Trophoblast cell (in vitro differentiated cells and primary cell): ENCODE data around the gene L3HYPDH.

Source experiments
- DNase-seq, 2 donors: peaks; one replicate each; pipeline ENCODE4 v3.0.0-alpha.2; 2016
- H2AFZ ChIP-seq: 2 replicates; pipeline ENCODE4 v1.6.1; 2013; ENCODE audit warnings: low read length, moderate library complexity, mild to moderate bottlenecking; ENCODE audit not compliant: insufficient read depth, poor library complexity
- H2AK5ac ChIP-seq: 2 replicates; pipeline ENCODE4 v1.6.1; 2013; ENCODE audit warnings: mild to moderate bottlenecking, low read length
- H2BK120ac ChIP-seq: 2 replicates; pipeline ENCODE4 v1.6.1; 2013; ENCODE audit warnings: low read length, mild to moderate bottlenecking, moderate library complexity; ENCODE audit not compliant: insufficient read depth, poor library complexity
- H2BK12ac ChIP-seq: 2 replicates; pipeline ENCODE4 v1.6.1; 2013; ENCODE audit warnings: mild to moderate bottlenecking, low read length, moderate library complexity
- H2BK5ac ChIP-seq: 2 replicates; pipeline ENCODE4 v1.6.1; 2013; ENCODE audit warnings: low read length, low read depth, moderate library complexity, mild to moderate bottlenecking; ENCODE audit not compliant: poor library complexity
- H3K14ac ChIP-seq: 2 replicates; pipeline ENCODE4 v1.6.1; 2013; ENCODE audit warnings: mild to moderate bottlenecking, low read length
- H3K18ac ChIP-seq: 2 replicates; pipeline ENCODE4 v1.6.1; 2013; ENCODE audit warnings: mild to moderate bottlenecking, low read length
- H3K23ac ChIP-seq: 2 replicates; pipeline ENCODE4 v1.6.1; 2013; ENCODE audit warnings: low read length
- H3K27ac ChIP-seq: 2 replicates; pipeline ENCODE4 v1.5.1; 2013; ENCODE audit warnings: low read depth, mild to moderate bottlenecking, inconsistent platforms, low read length, moderate library complexity
- H3K27me3 ChIP-seq: 2 replicates; pipeline ENCODE4 v1.6.1; 2013; ENCODE audit warnings: inconsistent platforms, mild to moderate bottlenecking, low read length, moderate library complexity; ENCODE audit not compliant: insufficient read depth
- H3K36me3 ChIP-seq, 2 experiments: 1 replicate in 1 of 2; 2 replicates in 1 of 2; pipeline ENCODE4 v1.6.1; 2013; ENCODE audit warnings: low read length in 2 of 2, mild to moderate bottlenecking in 2 of 2, moderate library complexity in 1 of 2; ENCODE audit not compliant: insufficient read depth in 2 of 2, control insufficient read depth in 1 of 2
- H3K4ac ChIP-seq: 2 replicates; pipeline ENCODE4 v1.6.1; 2013; ENCODE audit warnings: low read depth, mild to moderate bottlenecking, low read length, moderate library complexity
- H3K4me1 ChIP-seq, 2 experiments: 1 replicate in 1 of 2; 2 replicates in 1 of 2; pipeline ENCODE4 v1.6.1; 2013; ENCODE audit warnings: low read length in 2 of 2, mild to moderate bottlenecking in 2 of 2, moderate library complexity in 1 of 2; ENCODE audit not compliant: insufficient read depth in 2 of 2, control insufficient read depth in 1 of 2
- H3K4me2 ChIP-seq: 2 replicates; pipeline ENCODE4 v1.6.1; 2013; ENCODE audit warnings: inconsistent platforms, mild to moderate bottlenecking, low read length, moderate library complexity
- H3K4me3 ChIP-seq: 2 replicates; pipeline ENCODE4 v1.5.1; 2013; ENCODE audit warnings: mild to moderate bottlenecking, low read depth, low read length, inconsistent platforms
- H3K79me1 ChIP-seq: one replicate; pipeline ENCODE4 v1.6.1; 2013; ENCODE audit warnings: low read length
- H3K79me2 ChIP-seq: 2 replicates; pipeline ENCODE4 v1.6.1; 2013; ENCODE audit warnings: low read length, mild to moderate bottlenecking; ENCODE audit not compliant: control insufficient read depth, insufficient read depth, poor library complexity
- H3K9ac ChIP-seq: 2 replicates; pipeline ENCODE4 v1.6.1; 2013; ENCODE audit warnings: mild to moderate bottlenecking, low read length
- H3K9me3 ChIP-seq: 2 replicates; pipeline ENCODE4 v1.6.1; 2013; ENCODE audit warnings: low read depth, mild to moderate bottlenecking, control low read depth, inconsistent platforms, low read length; ENCODE audit not compliant: insufficient read depth
- H4K12ac ChIP-seq: 2 replicates; pipeline ENCODE4 v1.6.1; 2013; ENCODE audit warnings: low read depth, mild to moderate bottlenecking, low read length, moderate library complexity
- H4K8ac ChIP-seq: 2 replicates; pipeline ENCODE4 v1.6.1; 2013; ENCODE audit warnings: low read depth, mild to moderate bottlenecking, low read length, moderate library complexity
- H4K91ac ChIP-seq: one replicate; pipeline ENCODE4 v1.6.1; 2013; ENCODE audit warnings: low read depth, mild to moderate bottlenecking, low read length, moderate library complexity
- WGBS: extraction: QIAGEN DNeasy Blood & Tissue Kit; methylation state at CpG from one replicate; pipeline ENCODE4 v1.1.7; 2013; ENCODE audit warnings: missing lambda C conversion rate; ENCODE audit not compliant: insufficient read length, insufficient coverage; ENCODE audit errors: extremely low coverage; 5-methylcytosine and 5-hydroxymethylcytosine counted together

The L3HYPDH gene

GRCh38 chr14:59509101-59509500, 24.9 kb upstream of the L3HYPDH start:
- no peaks in the 10 kb centered on the region for H3K79me2 ChIP-seq
- H3K27ac ChIP-seq = no peak overlapping the region
- no peak overlapping the region for H3K18ac ChIP-seq
- H4K8ac ChIP-seq = no peak overlapping the region
- no peak overlapping the region for H2BK5ac ChIP-seq
- no peaks in the 10 kb centered on the region for H3K9me3 ChIP-seq
- H3K4ac ChIP-seq = no peak overlapping the region
- no peaks in the 10 kb centered on the region for H3K27me3 ChIP-seq
- H2BK120ac ChIP-seq = no peak overlapping the region
- no peaks in the 10 kb centered on the region for H3K79me1 ChIP-seq
- H2AK5ac ChIP-seq = no peak overlapping the region
- DNase-seq = no peak
- H3K9ac ChIP-seq = no peak overlapping the region
- H3K4me2 ChIP-seq = no peak overlapping the region
- H3K23ac ChIP-seq = no peak overlapping the region
- no CpG with 5 or more reads among the region's 3 CpGs for WGBS
- no peaks in the 10 kb centered on the region for H3K36me3 ChIP-seq
- peaks cover 0 to 2% of the 10 kb centered on the region in 2 experiments for H3K4me1 ChIP-seq
- H4K12ac ChIP-seq = no peak overlapping the region
- no peak overlapping the region for H3K14ac ChIP-seq
- H4K91ac ChIP-seq = no peak overlapping the region
- no peak overlapping the region for H2AFZ ChIP-seq
- H3K4me3 ChIP-seq = no peak overlapping the region
- no peak overlapping the region for H2BK12ac ChIP-seq

DNA sequence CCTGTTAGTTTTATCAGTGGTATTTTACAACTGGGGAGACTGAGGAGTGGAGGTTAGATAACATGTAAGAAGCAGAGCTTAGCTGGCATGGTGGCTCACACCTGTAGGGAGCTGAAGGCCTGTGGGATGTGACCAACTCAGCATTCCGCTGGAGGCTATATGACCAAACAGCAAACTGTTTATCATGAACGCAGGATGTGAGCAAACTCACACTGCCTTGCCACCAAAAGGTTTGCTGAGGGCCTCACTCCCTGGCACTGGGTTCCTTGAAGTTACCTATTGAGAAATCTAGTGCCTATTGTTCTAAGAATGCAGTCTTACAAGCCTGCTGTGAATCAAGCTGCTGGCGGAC, 23.5 kb upstream of the L3HYPDH start:
- Histone ChIP-seq H4K91ac (no peak overlapping the region), H2AK5ac (no peak overlapping the region), H3K4me2 (no peak overlapping the region), H3K4ac (no peak overlapping the region), H3K79me1 (no peaks in the 10 kb centered on the region), H3K23ac (no peak overlapping the region), H3K4me3 (no peak overlapping the region), H2BK12ac (no peak overlapping the region), H2BK5ac (no peak overlapping the region), H3K79me2 (no peaks in the 10 kb centered on the region), H3K14ac (no peak overlapping the region), H3K36me3 (peaks cover 0 to 2% of the 10 kb centered on the region in 2 experiments), H3K9me3 (no peaks in the 10 kb centered on the region), H4K8ac (no peak overlapping the region), H3K27ac (no peak overlapping the region), H3K27me3 (no peaks in the 10 kb centered on the region), H2BK120ac (no peak overlapping the region), H4K12ac (no peak overlapping the region), H2AFZ (no peak overlapping the region), H3K9ac (no peak overlapping the region), H3K18ac (no peak overlapping the region), H3K4me1 (peaks cover 0 to 2% of the 10 kb centered on the region in 2 experiments)
- peak; percentile 64 to 72 for DNase-seq
- no CpG with 5 or more reads among the region's 3 CpGs for WGBS

DNA sequence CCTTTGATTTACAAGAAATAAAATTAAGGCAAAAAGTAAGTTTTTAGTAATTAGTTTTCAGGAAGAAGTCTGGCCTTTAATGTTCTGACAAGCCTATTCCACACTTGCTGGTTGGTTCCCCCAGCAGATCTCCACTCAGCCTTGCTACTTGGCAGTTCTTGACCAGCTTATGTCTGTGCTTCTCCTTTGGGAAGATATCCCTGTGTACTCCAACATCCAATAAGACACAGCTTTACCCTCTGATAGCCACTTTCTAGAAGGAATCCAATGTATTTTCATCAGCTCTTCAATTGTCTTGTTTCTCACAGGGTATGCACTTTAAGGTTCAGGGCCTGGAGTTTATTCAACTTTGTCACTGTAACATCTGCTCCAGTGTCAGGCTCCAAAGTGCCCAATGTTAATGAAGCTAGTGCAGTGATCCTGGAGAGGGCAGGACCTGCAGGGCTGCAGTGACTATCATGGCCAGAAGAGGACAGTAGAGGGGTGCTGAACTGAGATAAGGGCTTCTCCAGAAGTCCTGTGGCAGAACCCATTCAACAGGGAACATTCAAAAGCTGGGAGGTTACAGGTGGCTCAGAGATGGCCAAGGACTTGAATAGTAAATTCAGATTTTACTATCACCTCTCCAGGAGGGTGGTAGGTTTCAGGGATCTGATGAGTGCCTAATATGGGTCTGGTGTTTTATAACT, 23.0 kb upstream of the L3HYPDH start:
- H3K36me3 ChIP-seq = peaks cover 0 to 2% of the 10 kb centered on the region in 2 experiments
- no peaks in the 10 kb centered on the region for H3K9me3 ChIP-seq
- H4K91ac ChIP-seq = no peak overlapping the region
- peak; percentile 69 for DNase-seq
- H2BK5ac ChIP-seq = no peak overlapping the region
- H3K14ac ChIP-seq = no peak overlapping the region
- no peak overlapping the region for H2BK120ac ChIP-seq
- no peak overlapping the region for H3K4ac ChIP-seq
- H3K9ac ChIP-seq = no peak overlapping the region
- peaks cover 0 to 2% of the 10 kb centered on the region in 2 experiments for H3K4me1 ChIP-seq
- H3K27ac ChIP-seq = no peak overlapping the region
- H4K12ac ChIP-seq = no peak overlapping the region
- no peak overlapping the region for H2AFZ ChIP-seq
- no peak overlapping the region for H3K4me2 ChIP-seq
- H3K4me3 ChIP-seq = no peak overlapping the region
- H3K27me3 ChIP-seq = no peaks in the 10 kb centered on the region
- H3K18ac ChIP-seq = no peak overlapping the region
- no peak overlapping the region for H3K23ac ChIP-seq
- no peak overlapping the region for H2BK12ac ChIP-seq
- H3K79me1 ChIP-seq = no peaks in the 10 kb centered on the region
- H2AK5ac ChIP-seq = no peak overlapping the region
- H3K79me2 ChIP-seq = no peaks in the 10 kb centered on the region
- no peak overlapping the region for H4K8ac ChIP-seq

DNA sequence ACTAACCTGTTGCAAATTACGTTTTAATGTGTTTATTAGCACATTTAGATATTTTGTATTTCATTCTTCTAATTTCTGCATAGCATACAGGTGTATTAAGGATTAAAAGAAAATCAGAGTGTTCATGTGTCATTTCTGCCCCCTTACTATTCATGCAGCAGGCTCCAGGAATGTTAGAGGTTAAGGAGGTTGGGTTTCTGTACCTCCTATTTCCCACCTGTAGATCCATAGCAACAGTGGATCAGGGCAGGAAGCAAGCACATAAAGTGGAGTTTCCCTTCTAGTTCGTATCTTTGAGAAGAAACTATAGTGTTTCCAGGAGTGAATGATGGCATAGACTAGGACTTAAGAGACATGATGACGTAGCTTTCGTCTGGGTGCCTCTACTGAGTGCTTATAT, 19.0 kb upstream of the L3HYPDH start:
- Histone ChIP-seq H2BK5ac (no peak overlapping the region), H2AFZ (no peak overlapping the region), H3K4ac (no peak overlapping the region), H3K14ac (no peak overlapping the region), H2BK12ac (no peak overlapping the region), H4K12ac (no peak overlapping the region), H2BK120ac (no peak overlapping the region), H3K79me1 (no peaks in the 10 kb centered on the region), H3K23ac (no peak overlapping the region), H3K4me3 (no peak overlapping the region), H2AK5ac (no peak overlapping the region), H3K9me3 (no peaks in the 10 kb centered on the region), H3K4me2 (no peak overlapping the region), H3K27me3 (no peaks in the 10 kb centered on the region), H3K36me3 (peaks cover 0 to 2% of the 10 kb centered on the region in 2 experiments), H3K9ac (no peak overlapping the region), H3K18ac (no peak overlapping the region), H3K27ac (no peak overlapping the region), H3K4me1 (peaks cover 0 to 2% of the 10 kb centered on the region in 2 experiments), H4K8ac (no peak overlapping the region), H4K91ac (no peak overlapping the region), H3K79me2 (no peaks in the 10 kb centered on the region)
- WGBS = no CpG with 5 or more reads among the region's 4 CpGs
- no peak for DNase-seq
